Superior temporal gyrus (tissue), 1 donor: ENCODE results near the gene EFCAB6.

Experiments used
- DNase-seq: peaks from one replicate; pipeline ENCODE4 v3.0.0-alpha.2; 2016; ENCODE audit errors: extremely low spot score

Gene EFCAB6

GRCh38 chr22:43591380-43591779 is 220.7 kb downstream of the EFCAB6 start:
- no peak for DNase-seq

GRCh38 chr22:43587574-43587973 is 224.5 kb downstream of the EFCAB6 start:
- DNase-seq: no peak

- DNase-seq: no peak
Observed at GRCh38 chr22:43583501-43583900, 228.6 kb downstream of the EFCAB6 start.

- DNase-seq: no peak
Observed at GRCh38 chr22:43582394-43582793, 229.7 kb downstream of the EFCAB6 start.

GRCh38 chr22:43580271-43580750 is 231.8 kb downstream of the EFCAB6 start:
- DNase-seq: no peak

GRCh38 chr22:43574738-43575137 is 237.4 kb downstream of the EFCAB6 start:
- DNase-seq: no peak

- DNase-seq: no peak
Observed at GRCh38 chr22:43572710-43573109, 239.4 kb downstream of the EFCAB6 start.

- no peak for DNase-seq
Observed at GRCh38 chr22:43571181-43571580, 240.9 kb downstream of the EFCAB6 start.

GRCh38 chr22:43570531-43571165 is 241.5 kb downstream of the EFCAB6 start:
- DNase-seq: peak; percentile 19

GRCh38 chr22:43569111-43569510 is 243.0 kb downstream of the EFCAB6 start:
- no peak for DNase-seq

- peak; percentile 38 for DNase-seq
Observed at GRCh38 chr22:43567691-43568324, 244.3 kb downstream of the EFCAB6 start.

GRCh38 chr22:43566561-43567332 is 245.4 kb downstream of the EFCAB6 start:
- DNase-seq: no peak

- DNase-seq: no peak
Observed at GRCh38 chr22:43566021-43566420, 246.1 kb downstream of the EFCAB6 start.

GRCh38 chr22:43564859-43565258 is 247.2 kb downstream of the EFCAB6 start:
- DNase-seq: no peak

- no peak for DNase-seq
Observed at GRCh38 chr22:43563571-43563970, 248.5 kb downstream of the EFCAB6 start.

GRCh38 chr22:43562843-43563242 is 249.3 kb downstream of the EFCAB6 start:
- no peak for DNase-seq

GRCh38 chr22:43561415-43562178 is 250.5 kb downstream of the EFCAB6 start:
- DNase-seq: peak; percentile 49

GRCh38 chr22:43560651-43561050 is 251.5 kb downstream of the EFCAB6 start:
- DNase-seq: no peak

- no peak for DNase-seq
Observed at GRCh38 chr22:43555561-43556515, 256.3 kb downstream of the EFCAB6 start.

GRCh38 chr22:43554694-43555365 is 257.3 kb downstream of the EFCAB6 start:
- no peak for DNase-seq
